ENCODE results near the gene SMIM36. TPM values are rescaled to one million over a fixed set of nuclear protein-coding genes. Genes with fewer than 3 reads are reported as not detected.

Gene SMIM36
- total RNA-seq, 2 donors from 2014 or later = not detected

- Histone ChIP-seq H3K9ac (ENCODE audit: extremely low read depth, low read length, poor library complexity, severe bottlenecking) (no peak overlapping the region), H3K36me3 (ENCODE audit: control insufficient read depth, insufficient read depth, low read length) (no peaks in the 10 kb centered on the region), H3K4me3 (ENCODE audit: low read length) (no peak overlapping the region), H3K27me3 (ENCODE audit: control insufficient read depth, insufficient read depth, low read length, poor library complexity, severe bottlenecking) (no peaks in the 10 kb centered on the region), H3K9me3 (ENCODE audit: control insufficient read depth, low read length) (peaks cover 2% of the 10 kb centered on the region), H3K27ac (ENCODE audit: low read depth, low read length) (no peak overlapping the region), H3K4me1 (ENCODE audit: control insufficient read depth, insufficient read depth, low read length) (no peaks in the 10 kb centered on the region)
- Mint-ChIP-seq H3K4me3 (no peak overlapping the region), H3K27me3 (ENCODE audit: insufficient read depth) (no peaks in the 10 kb centered on the region), H3K36me3 (ENCODE audit: low read depth) (peaks cover 1% of the 10 kb centered on the region), H3K9me3 (peaks cover 6% of the 10 kb centered on the region), H3K4me1 (peaks cover 23% of the 10 kb centered on the region), H3K27ac (no peak overlapping the region)
- TF ChIP-seq, protein P1, sequence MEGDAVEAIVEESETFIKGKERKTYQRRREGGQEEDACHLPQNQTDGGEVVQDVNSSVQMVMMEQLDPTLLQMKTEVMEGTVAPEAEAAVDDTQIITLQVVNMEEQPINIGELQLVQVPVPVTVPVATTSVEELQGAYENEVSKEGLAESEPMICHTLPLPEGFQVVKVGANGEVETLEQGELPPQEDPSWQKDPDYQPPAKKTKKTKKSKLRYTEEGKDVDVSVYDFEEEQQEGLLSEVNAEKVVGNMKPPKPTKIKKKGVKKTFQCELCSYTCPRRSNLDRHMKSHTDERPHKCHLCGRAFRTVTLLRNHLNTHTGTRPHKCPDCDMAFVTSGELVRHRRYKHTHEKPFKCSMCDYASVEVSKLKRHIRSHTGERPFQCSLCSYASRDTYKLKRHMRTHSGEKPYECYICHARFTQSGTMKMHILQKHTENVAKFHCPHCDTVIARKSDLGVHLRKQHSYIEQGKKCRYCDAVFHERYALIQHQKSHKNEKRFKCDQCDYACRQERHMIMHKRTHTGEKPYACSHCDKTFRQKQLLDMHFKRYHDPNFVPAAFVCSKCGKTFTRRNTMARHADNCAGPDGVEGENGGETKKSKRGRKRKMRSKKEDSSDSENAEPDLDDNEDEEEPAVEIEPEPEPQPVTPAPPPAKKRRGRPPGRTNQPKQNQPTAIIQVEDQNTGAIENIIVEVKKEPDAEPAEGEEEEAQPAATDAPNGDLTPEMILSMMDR (conservative IDR thresholded peaks at IDR 0.05) = no peak
- no peak for DNase-seq
These were observed 48.5 kb downstream of the SMIM36 start for GRCh38 chr17:55462711-55463110.

DNA sequence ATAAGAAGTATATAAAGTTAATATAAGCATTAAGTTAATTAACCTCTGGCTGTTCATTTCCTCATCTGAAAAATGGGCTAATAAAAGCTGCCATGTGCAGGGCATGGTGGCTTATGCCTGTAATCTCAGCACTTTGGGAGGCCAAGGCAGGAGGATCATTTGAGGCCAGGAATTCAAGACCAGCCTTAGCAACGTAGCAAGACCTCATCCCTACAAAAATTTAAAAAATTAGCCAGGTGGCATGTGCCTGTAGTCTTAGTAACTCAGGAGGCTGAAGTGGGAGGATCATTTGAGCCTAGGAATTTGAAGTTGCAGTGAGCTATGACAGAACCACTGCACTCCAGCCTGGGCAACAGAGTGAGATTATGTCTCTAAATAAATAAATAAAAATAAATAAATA lies 49.0 kb downstream of the SMIM36 start:
- no peaks in the 10 kb centered on the region for H3K36me3 Mint-ChIP-seq (ENCODE audit: low read depth)
- Histone ChIP-seq H3K4me3 (ENCODE audit: low read length) (no peak overlapping the region), H3K9ac (ENCODE audit: extremely low read depth, low read length, poor library complexity, severe bottlenecking) (no peak overlapping the region), H3K9me3 (ENCODE audit: control insufficient read depth, low read length) (no peaks in the 10 kb centered on the region), H3K4me1 (ENCODE audit: control insufficient read depth, insufficient read depth, low read length) (no peaks in the 10 kb centered on the region), H3K27me3 (ENCODE audit: control insufficient read depth, insufficient read depth, low read length, poor library complexity, severe bottlenecking) (no peaks in the 10 kb centered on the region), H3K27ac (ENCODE audit: low read depth, low read length) (no peak overlapping the region), H3K36me3 (ENCODE audit: control insufficient read depth, insufficient read depth, low read length) (no peaks in the 10 kb centered on the region)
- no peaks in the 10 kb centered on the region for H3K27me3 Mint-ChIP-seq (ENCODE audit: insufficient read depth)
- WGBS, 2 experiments (ENCODE audit: insufficient coverage in 1 of 2, insufficient read length in 1 of 2) = 90 to 100% methylated on average over 1 of the region's 1 CpG
- TF ChIP-seq, protein P1 (conservative IDR thresholded peaks at IDR 0.05) = no peak
- peaks cover 4% of the 10 kb centered on the region for H3K9me3 Mint-ChIP-seq
- H3K27ac Mint-ChIP-seq = no peak overlapping the region
- no peak overlapping the region for H3K4me3 Mint-ChIP-seq
- peaks cover 23% of the 10 kb centered on the region for H3K4me1 Mint-ChIP-seq
- DNase-seq = no peak

DNA sequence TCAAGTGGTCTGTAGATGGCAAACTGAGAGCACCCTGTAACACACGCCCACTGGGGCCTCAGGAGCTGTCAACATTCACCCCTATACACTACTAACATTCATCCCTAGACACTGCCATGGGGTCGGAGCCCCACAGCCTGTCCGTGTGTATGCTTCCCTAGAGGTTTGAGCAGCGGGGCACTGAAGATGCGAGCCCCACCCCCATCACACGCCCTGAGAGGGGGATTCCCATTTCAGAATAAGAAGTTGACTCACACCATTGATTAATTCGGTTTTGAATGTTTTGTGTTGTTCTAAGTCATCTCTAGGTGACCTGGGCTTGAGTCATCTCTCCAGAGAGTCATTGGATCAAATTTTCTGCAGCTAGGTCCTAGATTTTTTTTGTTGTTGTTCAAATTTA lies 52.3 kb downstream of the SMIM36 start:
- Mint-ChIP-seq H3K4me1 (peaks cover 5% of the 10 kb centered on the region), H3K27me3 (ENCODE audit: insufficient read depth) (no peaks in the 10 kb centered on the region), H3K36me3 (ENCODE audit: low read depth) (no peaks in the 10 kb centered on the region), H3K4me3 (no peak overlapping the region), H3K27ac (no peak overlapping the region), H3K9me3 (no peaks in the 10 kb centered on the region)
- TF ChIP-seq, protein P1 (conservative IDR thresholded peaks at IDR 0.05) = no peak
- WGBS, 2 experiments (ENCODE audit: insufficient coverage in 1 of 2, insufficient read length in 1 of 2) = 79 to 88% methylated on average over 2 to 7 of the region's 7 CpGs
- Histone ChIP-seq H3K9ac (ENCODE audit: extremely low read depth, low read length, poor library complexity, severe bottlenecking) (no peak overlapping the region), H3K9me3 (ENCODE audit: control insufficient read depth, low read length) (no peaks in the 10 kb centered on the region), H3K4me1 (ENCODE audit: control insufficient read depth, insufficient read depth, low read length) (no peaks in the 10 kb centered on the region), H3K4me3 (ENCODE audit: low read length) (no peak overlapping the region), H3K27ac (ENCODE audit: low read depth, low read length) (no peak overlapping the region), H3K27me3 (ENCODE audit: control insufficient read depth, insufficient read depth, low read length, poor library complexity, severe bottlenecking) (no peaks in the 10 kb centered on the region), H3K36me3 (ENCODE audit: control insufficient read depth, insufficient read depth, low read length) (no peaks in the 10 kb centered on the region)
- no peak for DNase-seq
